Measurements from ENCODE around the gene MRPL19.
"Not testable (repeated sequence)": the region's sequence is repeated elsewhere in the genome, so short reads cannot be mapped to it uniquely, and the experiment has no call there.

Gene MRPL19

GRCh38 chr2:75616933-75617332, 29.6 kb upstream of the MRPL19 start:
- no peak for DNase-seq

DNA sequence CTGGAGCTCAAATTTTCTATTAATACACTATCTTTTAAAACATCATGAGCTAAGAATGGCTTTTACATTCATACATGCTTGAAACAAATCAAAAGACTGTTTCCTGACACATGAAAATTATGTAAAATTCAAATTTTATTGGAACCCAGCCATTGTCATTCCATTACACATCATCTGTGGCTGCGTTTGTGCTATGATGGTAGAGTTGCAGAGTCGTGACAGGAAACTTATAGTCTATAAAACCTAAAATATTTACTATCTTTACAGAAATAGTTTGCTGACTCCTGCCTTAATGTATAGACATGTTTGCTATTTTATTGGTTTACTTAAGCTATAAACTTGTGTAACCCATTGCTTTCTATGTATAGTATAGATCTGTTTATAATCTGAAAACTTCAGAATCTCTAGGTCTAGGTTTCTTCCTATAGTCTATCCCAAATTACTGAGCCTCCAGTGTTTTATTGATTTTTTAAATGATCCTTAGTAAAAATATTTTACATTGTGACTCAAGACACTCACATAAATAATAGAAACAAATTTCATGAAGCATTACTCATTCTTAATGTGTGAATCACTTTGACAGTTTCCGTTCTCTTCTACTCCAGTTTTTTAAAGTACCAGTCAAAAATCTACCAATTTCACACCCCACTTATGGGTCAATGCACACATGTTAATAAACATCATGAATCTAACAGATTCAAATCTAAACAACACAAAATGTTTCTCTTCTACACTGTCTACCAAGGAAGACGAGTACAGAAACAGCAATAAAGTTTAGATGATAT, 26.4 kb upstream of the MRPL19 start:
- DNase-seq: no peak

DNA sequence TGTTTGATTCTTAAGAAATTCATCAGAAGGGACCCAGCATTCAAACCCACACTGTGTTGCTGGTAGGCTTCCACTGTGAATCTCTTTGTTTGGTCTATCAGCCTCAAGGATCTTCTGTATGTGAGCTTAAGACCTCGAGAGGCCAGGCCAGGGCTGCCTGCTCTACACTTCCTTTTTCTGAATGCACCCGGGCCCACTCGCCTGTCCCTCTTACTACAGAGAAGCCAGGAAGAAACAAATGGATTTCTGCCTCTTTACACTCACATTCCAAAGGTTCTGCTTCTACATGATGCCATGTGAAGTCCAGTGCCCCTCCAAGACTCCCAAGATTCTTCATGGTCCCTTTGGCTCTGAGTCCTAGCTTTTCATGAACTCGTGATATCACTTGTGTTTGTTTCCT, 25.4 kb upstream of the MRPL19 start:
- DNase-seq: no peak

GRCh38 chr2:75622500-75622899, 24.1 kb upstream of the MRPL19 start:
- no peak for DNase-seq

DNA sequence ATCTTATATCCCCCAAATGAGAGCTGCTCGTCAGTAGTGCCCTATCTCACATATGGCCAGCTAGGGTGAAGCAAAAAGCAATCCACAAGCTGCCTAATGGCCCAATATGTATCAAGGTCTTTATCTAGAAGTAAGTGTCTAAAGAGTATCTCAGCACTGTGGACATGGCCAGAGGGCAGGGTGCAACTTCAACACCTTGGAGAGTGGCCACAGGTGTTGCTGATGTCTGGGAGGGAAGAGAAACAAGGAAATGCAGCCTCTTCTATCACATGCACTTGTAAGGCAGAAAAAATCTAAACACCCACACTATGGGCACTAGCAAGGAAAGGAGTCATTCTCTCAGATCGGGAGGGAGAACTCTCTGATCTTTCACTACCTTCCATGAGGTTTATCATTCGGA, 23.7 kb upstream of the MRPL19 start:
- DNase-seq: no peak

GRCh38 chr2:75627902-75628504, 18.6 kb upstream of the MRPL19 start:
- peak; percentile 83 for DNase-seq

DNA sequence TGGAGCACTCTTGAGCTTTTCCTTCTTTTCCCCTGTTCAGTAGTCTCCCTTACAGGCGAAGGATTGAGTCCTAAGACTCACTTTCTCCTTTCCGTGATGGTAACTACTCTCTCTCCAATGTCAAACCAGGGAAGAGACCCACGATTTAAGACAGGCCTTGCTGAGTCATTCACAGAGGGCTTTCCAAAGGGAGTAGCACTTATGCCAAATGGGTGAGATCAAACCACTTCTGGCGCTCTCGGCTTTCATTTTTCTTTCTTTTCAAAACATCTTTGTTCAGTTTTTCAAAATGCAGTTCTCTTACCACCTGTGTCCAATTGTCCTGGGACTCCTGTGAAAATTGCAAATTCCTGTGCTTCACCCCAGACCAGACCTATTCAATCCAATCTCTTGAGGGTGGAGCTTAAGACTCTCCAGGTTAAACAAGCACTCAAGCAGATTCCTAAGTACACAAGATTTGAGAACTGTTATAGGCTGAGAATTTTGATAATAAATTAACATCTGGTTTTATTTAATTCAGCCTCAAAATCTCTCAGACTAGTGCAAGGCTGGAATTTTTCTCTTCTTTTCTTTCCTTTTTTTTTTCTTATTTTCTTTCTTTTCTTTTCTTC, 14.4 kb upstream of the MRPL19 start:
- DNase-seq: no peak

GRCh38 chr2:75632813-75633212, 13.8 kb upstream of the MRPL19 start:
- DNase-seq: no peak

DNA sequence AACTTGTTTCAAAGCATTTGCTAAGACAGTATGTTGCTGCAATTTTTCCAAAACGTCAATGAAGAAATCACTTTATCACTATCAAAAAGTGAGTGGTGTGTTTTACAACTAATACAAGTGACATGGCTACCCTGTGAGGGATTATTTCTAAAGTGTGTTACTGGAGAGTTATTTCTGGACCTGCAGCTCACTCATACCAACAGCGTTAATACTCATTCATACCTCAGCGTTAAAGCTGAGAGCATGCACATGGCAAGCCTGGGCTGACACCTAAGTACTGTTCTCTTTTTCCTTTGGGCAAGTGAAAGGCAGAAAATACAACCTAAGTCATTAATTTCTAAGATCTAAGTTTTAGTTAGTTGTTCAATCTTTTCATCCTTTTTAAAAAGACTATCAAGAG, 13.0 kb upstream of the MRPL19 start:
- no peak for DNase-seq

- no peak for DNase-seq
These were observed 11.6 kb upstream of the MRPL19 start for GRCh38 chr2:75634945-75635344.

- no peak for DNase-seq
These were observed 9.0 kb upstream of the MRPL19 start for GRCh38 chr2:75637568-75637967.

DNA sequence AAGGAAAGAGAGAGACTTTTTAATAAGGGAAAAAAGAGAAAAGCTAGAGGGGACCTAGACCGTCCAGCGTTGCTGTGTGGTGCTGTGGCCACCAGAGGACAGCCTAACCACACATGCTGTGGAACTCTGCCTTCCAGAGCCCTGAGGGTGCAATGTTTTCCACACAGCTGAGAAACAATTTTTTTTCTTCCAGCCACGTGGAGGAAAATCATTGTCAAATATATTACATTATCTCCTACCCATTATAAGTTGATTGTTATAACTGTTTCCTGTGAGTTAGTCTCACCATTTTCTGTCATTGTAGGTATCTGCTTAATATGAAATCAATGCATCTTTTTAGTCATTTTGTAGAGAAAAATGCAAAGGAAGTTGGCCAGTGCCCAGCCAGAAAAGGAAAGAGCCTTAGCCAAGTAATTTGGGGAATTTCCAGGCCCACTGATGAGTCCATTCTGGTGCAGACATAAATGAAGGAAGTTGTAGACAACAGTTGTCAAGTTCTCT, 5.9 kb upstream of the MRPL19 start:
- DNase-seq: peak; percentile 79

- DNase-seq: no peak
These were observed 5.0 kb upstream of the MRPL19 start for GRCh38 chr2:75641587-75641986.

- DNase-seq: no peak
These were observed 2.6 kb upstream of the MRPL19 start for GRCh38 chr2:75643980-75644379.

DNA sequence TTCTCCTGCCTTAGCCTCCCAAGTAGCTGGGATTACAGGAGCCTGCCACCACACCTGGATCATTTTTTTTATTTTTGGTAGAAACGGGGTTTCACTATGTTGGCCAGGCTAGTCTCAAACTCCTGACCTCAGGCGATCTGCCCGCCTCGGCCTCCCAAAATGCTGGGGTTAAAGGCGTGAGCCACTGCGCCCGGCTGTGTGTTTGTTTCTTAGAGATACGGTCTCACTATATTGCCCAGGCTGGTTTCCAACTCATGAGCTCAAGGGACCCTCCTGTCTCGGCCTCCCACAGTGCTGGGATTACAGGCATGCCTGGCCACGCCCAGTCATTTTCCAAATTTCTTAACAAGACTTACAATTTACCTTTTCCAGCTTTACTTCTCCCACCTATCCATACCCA, 940 bp upstream of the MRPL19 start:
- DNase-seq: no peak

DNA sequence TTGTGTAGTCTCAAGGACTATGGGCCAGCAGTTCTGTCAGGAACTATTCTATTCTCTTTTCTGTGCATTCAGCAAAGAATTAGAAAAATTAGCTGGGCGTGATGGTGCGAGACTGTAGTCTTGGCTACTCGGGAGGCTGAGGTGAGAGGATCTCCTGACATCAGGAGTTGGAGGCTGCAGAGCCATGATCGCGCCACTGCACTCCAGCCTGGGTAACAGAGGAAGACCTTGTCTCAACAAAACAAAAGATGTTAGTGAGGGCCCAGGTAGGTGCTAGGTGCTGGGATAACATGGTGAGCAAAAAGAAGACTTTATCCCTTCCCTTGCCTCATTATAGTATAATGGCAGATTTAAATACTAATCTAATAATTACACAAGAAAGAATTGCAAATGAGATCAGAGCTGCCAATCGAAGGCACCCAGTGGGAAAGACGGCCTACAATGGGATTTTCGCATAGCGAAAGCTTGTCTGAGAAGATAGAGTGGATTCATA, 447 bp upstream of the MRPL19 start:
- no peak for DNase-seq

DNA sequence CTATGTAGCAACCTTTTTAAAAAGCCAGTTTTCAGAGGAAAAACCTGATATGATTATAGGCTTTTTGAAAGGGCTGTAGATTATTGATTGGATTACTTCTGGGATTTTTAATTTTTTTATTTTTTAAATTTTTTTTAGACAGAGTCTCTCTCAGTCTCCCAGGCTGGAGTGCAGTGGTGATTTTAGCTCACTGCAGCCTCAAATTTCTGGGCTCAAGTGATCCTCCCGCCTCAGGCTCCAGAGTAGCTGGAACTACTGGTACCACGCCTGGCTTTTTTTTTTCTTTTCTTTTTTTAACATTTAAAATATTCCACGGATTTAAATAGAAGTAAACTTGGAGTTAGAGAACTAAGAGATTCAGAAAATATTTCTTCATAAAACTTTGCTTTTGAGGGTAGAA, 1.2 kb downstream of the MRPL19 start:
- DNase-seq: peak; percentile 60

DNA sequence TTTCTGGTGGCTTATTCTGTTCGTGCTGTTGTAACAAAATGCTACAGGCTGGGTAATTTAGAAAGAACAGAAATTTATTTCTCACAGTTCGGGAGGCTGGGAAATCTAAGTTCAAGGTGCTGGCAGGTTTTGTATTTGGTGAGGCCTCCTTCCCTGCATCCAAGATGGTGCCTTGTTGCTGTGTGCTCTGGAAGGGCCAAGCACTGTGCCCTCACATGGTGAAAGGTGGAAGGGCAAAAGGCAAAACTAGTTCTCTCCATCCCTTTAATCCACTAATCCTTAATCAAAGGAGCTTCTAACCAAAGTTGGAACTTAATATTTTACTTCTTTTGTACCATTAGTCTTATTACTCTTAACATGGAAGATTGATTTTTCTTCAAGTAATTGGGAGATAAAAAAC, 7.4 kb downstream of the MRPL19 start:
- no peak for DNase-seq

DNA sequence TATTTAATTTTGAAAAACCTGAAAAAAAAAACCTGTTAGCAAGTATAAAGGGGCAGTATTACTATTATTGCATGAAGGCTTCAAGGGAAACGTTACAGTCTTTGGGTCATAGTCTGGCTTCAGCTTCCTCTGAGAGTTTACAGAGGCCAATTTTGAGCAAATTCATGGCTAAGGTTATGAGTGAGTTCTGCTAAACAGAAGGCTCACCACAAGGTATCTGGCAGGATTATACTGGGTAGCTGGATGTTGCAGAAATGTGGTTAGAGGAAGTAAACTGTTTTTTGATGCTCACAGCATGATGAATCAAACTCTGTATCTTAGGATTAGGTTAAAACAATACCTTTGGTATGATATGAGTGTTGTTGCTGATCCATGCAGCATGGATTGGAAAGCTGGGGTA, 9.3 kb downstream of the MRPL19 start:
- DNase-seq: peak; percentile 36

DNA sequence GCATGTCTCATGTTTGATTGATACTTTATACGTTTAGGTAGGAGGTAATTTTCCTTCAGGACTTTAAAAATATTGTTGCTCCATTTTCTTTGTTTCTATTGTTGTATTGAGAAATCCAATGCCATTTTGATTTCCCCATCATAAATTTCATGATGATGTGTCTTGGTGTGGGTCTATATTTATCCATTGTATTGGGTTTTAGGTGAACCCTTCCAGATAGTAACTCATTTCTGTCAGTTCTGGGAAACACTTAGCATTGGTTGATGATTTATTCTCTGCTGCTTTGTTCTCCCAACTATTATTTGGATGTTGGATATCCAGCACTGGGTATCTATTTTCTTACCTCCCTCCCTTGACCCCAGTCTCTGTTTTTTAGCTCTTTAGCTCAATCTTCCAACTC, 10.0 kb downstream of the MRPL19 start:
- DNase-seq: no peak

- DNase-seq: no peak
These were observed 11.2 kb downstream of the MRPL19 start for GRCh38 chr2:75657798-75658197.

DNA sequence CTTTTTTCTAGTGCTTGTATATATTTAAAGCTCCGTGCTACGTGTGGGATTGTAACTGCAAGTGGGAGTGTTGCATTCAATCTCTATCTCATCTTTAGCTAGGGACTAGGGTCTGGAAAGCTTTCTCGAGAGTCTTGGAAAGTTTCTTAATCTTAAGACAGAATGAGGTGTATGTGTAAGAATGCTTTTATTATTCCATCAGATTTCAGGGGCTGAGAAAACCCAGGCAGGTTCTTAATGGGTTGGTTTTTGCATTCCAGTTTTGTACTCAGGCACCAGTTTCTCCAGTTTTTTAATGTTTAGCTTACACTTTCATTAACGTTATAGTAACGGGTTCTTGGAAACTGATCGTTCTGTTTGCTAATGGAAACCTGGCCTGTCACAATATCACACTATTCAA, 20.3 kb downstream of the MRPL19 start:
- no peak for DNase-seq

DNA sequence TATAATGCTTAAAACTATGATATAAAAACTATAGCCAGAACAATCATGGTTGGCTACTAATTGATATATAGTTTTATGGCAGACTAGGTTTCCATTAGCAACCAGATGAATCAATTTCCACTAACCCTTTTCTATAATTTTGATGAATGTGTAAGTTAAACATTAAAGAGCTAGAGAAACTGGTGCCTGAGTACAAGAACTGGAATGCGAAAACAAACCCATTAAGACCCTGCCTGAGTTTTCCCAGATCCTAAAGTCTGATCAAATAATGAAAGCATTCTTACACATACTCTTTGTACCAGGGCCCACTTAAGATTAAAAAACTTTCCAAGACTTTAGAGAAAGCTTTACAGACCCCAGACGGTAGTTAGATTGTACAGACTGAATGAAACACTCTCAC, 21.3 kb downstream of the MRPL19 start:
- no peak for DNase-seq

GRCh38 chr2:75675423-75675822, 28.8 kb downstream of the MRPL19 start:
- not testable (repeated sequence) for DNase-seq

Data from hematopoietic multipotent progenitor cell treated with erythropoietin and hydrocortisone succinate and interleukin-3 and kit ligand, for 4 days (in vitro differentiated cells).